Neural progenitor cell (in vitro differentiated cells): ENCODE results near the gene SRPK1. TPM values are rescaled to one million over a fixed set of nuclear protein-coding genes. Genes with fewer than 3 reads are reported as not detected.

ENCODE experiments used
- DNase-seq: peaks from one replicate; pipeline ENCODE4 v3.0.0-alpha.2; 2016; ENCODE audit warnings: low spot score
- H2AFZ ChIP-seq: fragments of 200-600 bp; sonication (generic); replicated peaks from 2 replicates; pipeline ENCODE4 v1.6.1; 2016; ENCODE audit warnings: antibody characterized with exemption
- H3F3A ChIP-seq: fragments of 200-600 bp; sonication (generic); 2 replicates; pipeline ENCODE4 v1.6.1; 2016; ENCODE audit warnings: antibody characterized with exemption, low read depth
- H3K27ac ChIP-seq: fragments of 200-600 bp; sonication (generic); 2 replicates; pipeline ENCODE4 v1.5.1; 2016; ENCODE audit warnings: mild to moderate bottlenecking
- H3K27me3 ChIP-seq: fragments of 200-600 bp; sonication (generic); 2 replicates; pipeline ENCODE4 v1.6.1; 2016; ENCODE audit warnings: mild to moderate bottlenecking, moderate library complexity
- H3K36me3 ChIP-seq: fragments of 200-600 bp; sonication (generic); 2 replicates; pipeline ENCODE4 v1.5.1; 2016
- H3K4me1 ChIP-seq: fragments of 200-600 bp; sonication (generic); 2 replicates; pipeline ENCODE4 v1.6.1; 2016; ENCODE audit warnings: mixed run types
- H3K4me2 ChIP-seq: fragments of 200-600 bp; sonication (generic); 2 replicates; pipeline ENCODE4 v1.6.1; 2016
- H3K4me3 ChIP-seq: fragments of 200-600 bp; sonication (generic); 2 replicates; pipeline ENCODE4 v1.5.1; 2016
- H3K79me2 ChIP-seq: fragments of 200-600 bp; sonication (generic); 2 replicates; pipeline ENCODE4 v1.6.1; 2016; ENCODE audit warnings: low read depth
- H3K9ac ChIP-seq: fragments of 200-600 bp; sonication (generic); 2 replicates; pipeline ENCODE4 v1.6.1; 2016
- H3K9me3 ChIP-seq: fragments of 200-600 bp; sonication (generic); 2 replicates; pipeline ENCODE4 v1.5.1; 2016; ENCODE audit warnings: low read depth
- H4K20me1 ChIP-seq: fragments of 200-600 bp; sonication (generic); 2 replicates; pipeline ENCODE4 v1.6.1; 2016; ENCODE audit warnings: low read depth
- H3K27ac Mint-ChIP-seq: 3 replicates; pipeline ENCODE4 v1.8.0; 2021; ENCODE audit warnings: mixed read lengths
- H3K27me3 Mint-ChIP-seq: 2 replicates; pipeline ENCODE4 v1.8.0; 2022; ENCODE audit warnings: low read depth, mild to moderate bottlenecking, inconsistent platforms, moderate library complexity, mixed read lengths; ENCODE audit not compliant: insufficient read depth
- H3K36me3 Mint-ChIP-seq: 3 replicates; pipeline ENCODE4 v1.8.0; 2021; ENCODE audit warnings: mixed read lengths
- H3K4me1 Mint-ChIP-seq: 3 replicates; pipeline ENCODE4 v1.8.0; 2021; ENCODE audit warnings: mixed read lengths
- H3K4me3 Mint-ChIP-seq: 3 replicates; pipeline ENCODE4 v1.8.0; 2021; ENCODE audit warnings: mild to moderate bottlenecking, moderate library complexity, mixed read lengths
- H3K9me3 Mint-ChIP-seq: 3 replicates; pipeline ENCODE4 v1.8.0; 2020; ENCODE audit warnings: mixed read lengths
- CTCF ChIP-seq: fragments of 200-600 bp; sonication (generic); IDR thresholded peaks from 2 replicates; pipeline ENCODE4 v1.5.1; 2017; ENCODE audit warnings: antibody characterized with exemption, mild to moderate bottlenecking
- EZH2 ChIP-seq: fragments of 200-600 bp; sonication (generic); IDR thresholded peaks from 2 replicates; pipeline ENCODE4 v1.6.1; 2017; ENCODE audit warnings: antibody characterized with exemption, mild to moderate bottlenecking, moderate library complexity
- EZH2phosphoT487 ChIP-seq: fragments of 200-600 bp; sonication (generic); IDR thresholded peaks from 2 replicates; pipeline ENCODE4 v1.6.1; 2017; ENCODE audit warnings: antibody characterized with exemption
- total RNA-seq: library from RNA; depleted of rRNA; stranded (reverse); fragments of >200 nt; gene quantifications from 2 replicates; pipeline ENCODE4 v1.2.3, GENCODE V29; 2015; ENCODE audit warnings: low replicate concordance

The SRPK1 gene
- total RNA-seq, 1 donor from 2014 or later: 181 TPM

GRCh38 chr6:35856250-35856649 is 64.6 kb downstream of the SRPK1 start:
- Mint-ChIP-seq H3K27me3 (no peaks in the 10 kb centered on the region), H3K36me3 (peaks cover 51% of the 10 kb centered on the region), H3K4me1 (no peaks in the 10 kb centered on the region), H3K9me3 (no peaks in the 10 kb centered on the region), H3K4me3 (no peak overlapping the region), H3K27ac (no peak overlapping the region)
- Histone ChIP-seq H3K27ac (no peak overlapping the region), H3F3A (peaks cover 19% of the 10 kb centered on the region), H3K4me2 (no peak overlapping the region), H3K27me3 (no peaks in the 10 kb centered on the region), H3K4me3 (no peak overlapping the region), H4K20me1 (peaks cover 4% of the 10 kb centered on the region), H3K9ac (no peak overlapping the region), H3K36me3 (peaks cover 18% of the 10 kb centered on the region), H3K79me2 (no peaks in the 10 kb centered on the region), H3K9me3 (no peaks in the 10 kb centered on the region), H3K4me1 (peaks cover 16% of the 10 kb centered on the region), H2AFZ (no peak overlapping the region)
- DNase-seq: no peak
- TF ChIP-seq CTCF (no peak), EZH2phosphoT487 (no peak), EZH2 (no peak)

GRCh38 chr6:35852994-35853393 is 67.9 kb downstream of the SRPK1 start:
- no peak for DNase-seq
- Histone ChIP-seq H3K4me3 (no peak overlapping the region), H3K27ac (no peak overlapping the region), H2AFZ (no peak overlapping the region), H3F3A (peaks cover 19% of the 10 kb centered on the region), H3K4me2 (peak overlapping the region; percentile 24), H3K9me3 (no peaks in the 10 kb centered on the region), H3K79me2 (peaks cover 8% of the 10 kb centered on the region), H3K27me3 (no peaks in the 10 kb centered on the region), H4K20me1 (peaks cover 4% of the 10 kb centered on the region), H3K9ac (no peak overlapping the region), H3K36me3 (peaks cover 28% of the 10 kb centered on the region), H3K4me1 (peaks cover 16% of the 10 kb centered on the region)
- no peaks in the 10 kb centered on the region for H3K4me1 Mint-ChIP-seq
- H3K27me3 Mint-ChIP-seq: no peaks in the 10 kb centered on the region
- no peak overlapping the region for H3K27ac Mint-ChIP-seq
- H3K9me3 Mint-ChIP-seq: peaks cover 9% of the 10 kb centered on the region
- H3K36me3 Mint-ChIP-seq: peaks cover 58% of the 10 kb centered on the region
- H3K4me3 Mint-ChIP-seq: no peak overlapping the region
- TF ChIP-seq EZH2phosphoT487 (no peak), EZH2 (no peak), CTCF (no peak)

GRCh38 chr6:35850208-35850607 is 70.7 kb downstream of the SRPK1 start:
- Mint-ChIP-seq H3K27me3 (no peaks in the 10 kb centered on the region), H3K9me3 (peaks cover 10% of the 10 kb centered on the region), H3K4me3 (no peak overlapping the region), H3K36me3 (peaks cover 63% of the 10 kb centered on the region), H3K27ac (no peak overlapping the region), H3K4me1 (no peaks in the 10 kb centered on the region)
- Histone ChIP-seq H3K4me1 (peaks cover 16% of the 10 kb centered on the region), H3K27ac (no peak overlapping the region), H3K9me3 (no peaks in the 10 kb centered on the region), H3K79me2 (peaks cover 16% of the 10 kb centered on the region), H4K20me1 (peaks cover 4% of the 10 kb centered on the region), H3F3A (peaks cover 19% of the 10 kb centered on the region), H3K36me3 (peaks cover 25% of the 10 kb centered on the region), H2AFZ (no peak overlapping the region), H3K9ac (no peak overlapping the region), H3K4me2 (no peak overlapping the region), H3K27me3 (no peaks in the 10 kb centered on the region), H3K4me3 (no peak overlapping the region)
- no peak for DNase-seq
- TF ChIP-seq CTCF: no peak
